GM18502 (cell line): Measurements from ENCODE around the gene PTPN1.
"Not testable (repeated sequence)": the region's sequence is repeated elsewhere in the genome, so short reads cannot be mapped to it uniquely, and the experiment has no call there.

Experiments used
- ATAC-seq: cut with Tn5 transposase; IDR thresholded peaks from one replicate; pipeline ENCODE4 v1.9.1; 2021; ENCODE audit warnings: mild to moderate bottlenecking; ENCODE audit not compliant: unreplicated experiment, poor library complexity

The PTPN1 gene

GRCh38 chr20:50550531-50550930 lies 40.3 kb downstream of the PTPN1 start:
- ATAC-seq: no peak

GRCh38 chr20:50551288-50551687 lies 41.1 kb downstream of the PTPN1 start:
- no peak for ATAC-seq

GRCh38 chr20:50552979-50553378 lies 42.8 kb downstream of the PTPN1 start:
- no peak for ATAC-seq

- no peak for ATAC-seq
Measured at GRCh38 chr20:50554694-50555579, 44.8 kb downstream of the PTPN1 start.

GRCh38 chr20:50555662-50556061 lies 45.5 kb downstream of the PTPN1 start:
- ATAC-seq: no peak

- no peak for ATAC-seq
Measured at GRCh38 chr20:50557549-50558134, 47.5 kb downstream of the PTPN1 start.

GRCh38 chr20:50558483-50558925 lies 48.3 kb downstream of the PTPN1 start:
- no peak for ATAC-seq

GRCh38 chr20:50559149-50559548 lies 49.0 kb downstream of the PTPN1 start:
- no peak for ATAC-seq

- no peak for ATAC-seq
Measured at GRCh38 chr20:50559856-50560638, 49.9 kb downstream of the PTPN1 start.

- ATAC-seq: no peak
Measured at GRCh38 chr20:50560867-50561266, 50.7 kb downstream of the PTPN1 start.

GRCh38 chr20:50561379-50562078 lies 51.3 kb downstream of the PTPN1 start:
- peak; percentile 56 for ATAC-seq

GRCh38 chr20:50562262-50562701 lies 52.1 kb downstream of the PTPN1 start:
- ATAC-seq: no peak

GRCh38 chr20:50563133-50563944 lies 53.2 kb downstream of the PTPN1 start:
- no peak for ATAC-seq

GRCh38 chr20:50565383-50565782 lies 55.2 kb downstream of the PTPN1 start:
- no peak for ATAC-seq

- no peak for ATAC-seq
Measured at GRCh38 chr20:50565871-50566270, 55.7 kb downstream of the PTPN1 start.

- no peak for ATAC-seq
Measured at GRCh38 chr20:50567860-50568548, 57.8 kb downstream of the PTPN1 start.

- ATAC-seq: no peak
Measured at GRCh38 chr20:50568549-50568942, 58.4 kb downstream of the PTPN1 start.

- ATAC-seq: not testable (repeated sequence)
Measured at GRCh38 chr20:50569487-50569863, 59.3 kb downstream of the PTPN1 start.
